OCI-LY1 (cell line): ENCODE results near the gene MSL3B.

Experiments used
- H2AFZ ChIP-seq: fragments of 200-600 bp; sonication (generic), shearing (Covaris generic); 2 replicates; pipeline ENCODE4 v1.6.0; 2014; ENCODE audit warnings: antibody characterized with exemption, mild to moderate bottlenecking, low read length
- H3F3A ChIP-seq: fragments of 200-600 bp; sonication (generic), shearing (Covaris generic); 2 replicates; pipeline ENCODE4 v1.6.0; 2014; ENCODE audit warnings: mild to moderate bottlenecking, antibody characterized with exemption, low read length, moderate library complexity; ENCODE audit not compliant: insufficient read depth
- H3K27ac ChIP-seq: fragments of 200-600 bp; sonication (generic); 2 replicates; pipeline ENCODE4 v1.5.1; 2014; ENCODE audit warnings: low read length, mixed run types, mild to moderate bottlenecking, low read depth; ENCODE audit not compliant: poor library complexity, severe bottlenecking
- H3K27me3 ChIP-seq: fragments of 200-600 bp; sonication (generic); 2 replicates; pipeline ENCODE4 v1.6.0; 2014; ENCODE audit warnings: antibody characterized with exemption, mild to moderate bottlenecking, low read length, moderate library complexity; ENCODE audit not compliant: insufficient read depth
- H3K36me3 ChIP-seq: fragments of 200-600 bp; sonication (generic); 2 replicates; pipeline ENCODE4 v1.6.1; 2014; ENCODE audit warnings: mild to moderate bottlenecking, antibody characterized with exemption, low read length, moderate library complexity, mixed read lengths; ENCODE audit not compliant: insufficient read depth
- H3K4me1 ChIP-seq: fragments of 200-600 bp; sonication (generic); 2 replicates; pipeline ENCODE4 v1.5.1; 2014; ENCODE audit warnings: mild to moderate bottlenecking, low read length, moderate library complexity; ENCODE audit not compliant: insufficient read depth, severe bottlenecking
- H3K4me2 ChIP-seq: fragments of 200-600 bp; sonication (generic), shearing (Covaris generic); 2 replicates; pipeline ENCODE4 v1.6.1; 2014; ENCODE audit warnings: low read length
- H3K4me3 ChIP-seq: fragments of 200-600 bp; sonication (generic); 2 replicates; pipeline ENCODE4 v1.5.1; 2014; ENCODE audit warnings: low read length, low read depth, mild to moderate bottlenecking, mixed read lengths; ENCODE audit not compliant: poor library complexity, severe bottlenecking
- H3K79me2 ChIP-seq: fragments of 200-600 bp; shearing (Covaris generic); 2 replicates; pipeline ENCODE4 v1.6.1; 2016; ENCODE audit warnings: mixed run types, low read length, mixed read lengths; ENCODE audit not compliant: insufficient read depth
- H3K9ac ChIP-seq: fragments of 200-600 bp; sonication (generic), shearing (Covaris generic); 2 replicates; pipeline ENCODE4 v1.6.1; 2014; ENCODE audit warnings: mild to moderate bottlenecking, low read length, mixed read lengths
- H3K9me2 ChIP-seq: fragments of 200-600 bp; sonication (generic), shearing (Covaris generic); 2 replicates; pipeline ENCODE4 v1.6.1; 2014; ENCODE audit warnings: low read depth, mild to moderate bottlenecking, low read length, mixed read lengths
- H3K9me3 ChIP-seq: fragments of 200-600 bp; shearing (Covaris generic); 2 replicates; pipeline ENCODE4 v1.6.1; 2014; ENCODE audit warnings: low read length, mixed read lengths
- H4K20me1 ChIP-seq: fragments of 200-600 bp; sonication (generic), shearing (Covaris generic); 2 replicates; pipeline ENCODE4 v1.6.0; 2016; ENCODE audit warnings: mild to moderate bottlenecking, low read length; ENCODE audit not compliant: insufficient read depth
- CTCF ChIP-seq: fragments of 200-600 bp; sonication (generic), shearing (Covaris generic); IDR thresholded peaks from 2 replicates; pipeline ENCODE4 v1.5.1; 2017; ENCODE audit warnings: mild to moderate bottlenecking, antibody characterized with exemption, low read length, moderate library complexity, mixed read lengths
- EZH2 ChIP-seq: fragments of 200-600 bp; sonication (generic), shearing (Covaris generic); IDR thresholded peaks from 2 replicates; pipeline ENCODE4 v1.8.0; 2017; ENCODE audit warnings: borderline replicate concordance, mixed run types, mild to moderate bottlenecking, antibody characterized with exemption, low read length, moderate library complexity, mixed read lengths

MSL3B gene

GRCh38 chr2:233816771-233817170 is 51.4 kb downstream of the MSL3B start:
- Histone ChIP-seq H3K79me2 (no peaks in the 10 kb centered on the region), H3K9me3 (no peaks in the 10 kb centered on the region), H3K9ac (no peak overlapping the region), H3K4me2 (no peak overlapping the region), H3K4me1 (no peaks in the 10 kb centered on the region), H3K4me3 (no peak overlapping the region), H2AFZ (no peak overlapping the region), H3K9me2 (no peaks in the 10 kb centered on the region), H3K27ac (no peak overlapping the region), H4K20me1 (no peaks in the 10 kb centered on the region), H3K27me3 (peaks cover 6% of the 10 kb centered on the region; the same call in 1 of the 2 replicates), H3F3A (no peaks in the 10 kb centered on the region), H3K36me3 (no peaks in the 10 kb centered on the region)
- TF ChIP-seq CTCF (no peak), EZH2 (no peak)

GRCh38 chr2:233816334-233816733 is 51.9 kb downstream of the MSL3B start:
- H3K27me3 ChIP-seq: peaks cover 4% of the 10 kb centered on the region; the same call in 1 of the 2 replicates
- no peaks in the 10 kb centered on the region for H3K4me1 ChIP-seq
- no peak overlapping the region for H3K27ac ChIP-seq
- no peaks in the 10 kb centered on the region for H3K9me2 ChIP-seq
- H3K4me3 ChIP-seq: no peak overlapping the region
- no peak overlapping the region for H2AFZ ChIP-seq
- no peaks in the 10 kb centered on the region for H3K79me2 ChIP-seq
- no peaks in the 10 kb centered on the region for H3F3A ChIP-seq
- no peaks in the 10 kb centered on the region for H4K20me1 ChIP-seq
- no peaks in the 10 kb centered on the region for H3K9me3 ChIP-seq
- H3K36me3 ChIP-seq: no peaks in the 10 kb centered on the region
- TF ChIP-seq CTCF (no peak), EZH2 (no peak)
- no peak overlapping the region for H3K9ac ChIP-seq
- H3K4me2 ChIP-seq: no peak overlapping the region

GRCh38 chr2:233815861-233816260 is 52.3 kb downstream of the MSL3B start:
- no peak overlapping the region for H3K4me2 ChIP-seq
- H3K9me3 ChIP-seq: no peaks in the 10 kb centered on the region
- H3K9me2 ChIP-seq: no peaks in the 10 kb centered on the region
- peaks cover 4% of the 10 kb centered on the region; the same call in 1 of the 2 replicates for H3K27me3 ChIP-seq
- no peaks in the 10 kb centered on the region for H3K36me3 ChIP-seq
- H3F3A ChIP-seq: no peaks in the 10 kb centered on the region
- no peaks in the 10 kb centered on the region for H3K4me1 ChIP-seq
- no peak overlapping the region for H3K27ac ChIP-seq
- no peak overlapping the region for H3K4me3 ChIP-seq
- no peak overlapping the region for H2AFZ ChIP-seq
- no peak for TF ChIP-seq CTCF
- no peak for TF ChIP-seq EZH2
- no peak overlapping the region for H3K9ac ChIP-seq
- no peaks in the 10 kb centered on the region for H3K79me2 ChIP-seq
- no peaks in the 10 kb centered on the region for H4K20me1 ChIP-seq
